RWPE1 (cell line): ENCODE data around the gene TMEM17.

Source experiments
- CTCF ChIA-PET: fragments of 350-600 bp; sonication (Branson Sonifier 250); formaldehyde crosslinking; extraction: SDS; loops from one replicate; lab custom pipeline; 2021; lab: Yijun Ruan, JAX
- POLR2A ChIA-PET: fragments of 400-600 bp; formaldehyde crosslinking; extraction: SDS; loops from one replicate; lab custom pipeline; 2020; ENCODE audit warnings: antibody characterized with exemption; ENCODE audit not compliant: low non-redundant PET; lab: Yijun Ruan, JAX
- DNase-seq: peaks from one replicate; pipeline ENCODE4 v3.0.0; 2012; ENCODE audit warnings: low spot score
- H3K27ac ChIP-seq: fragments of 450-650 bp; 2 replicates; pipeline ENCODE4 v1.5.1; 2017
- CTCF ChIP-seq: fragments of 450-650 bp; conservative IDR thresholded peaks from 2 replicates; pipeline ENCODE4 v1.5.1; 2017; ENCODE audit warnings: low read depth, mild to moderate bottlenecking

The TMEM17 gene

DNA sequence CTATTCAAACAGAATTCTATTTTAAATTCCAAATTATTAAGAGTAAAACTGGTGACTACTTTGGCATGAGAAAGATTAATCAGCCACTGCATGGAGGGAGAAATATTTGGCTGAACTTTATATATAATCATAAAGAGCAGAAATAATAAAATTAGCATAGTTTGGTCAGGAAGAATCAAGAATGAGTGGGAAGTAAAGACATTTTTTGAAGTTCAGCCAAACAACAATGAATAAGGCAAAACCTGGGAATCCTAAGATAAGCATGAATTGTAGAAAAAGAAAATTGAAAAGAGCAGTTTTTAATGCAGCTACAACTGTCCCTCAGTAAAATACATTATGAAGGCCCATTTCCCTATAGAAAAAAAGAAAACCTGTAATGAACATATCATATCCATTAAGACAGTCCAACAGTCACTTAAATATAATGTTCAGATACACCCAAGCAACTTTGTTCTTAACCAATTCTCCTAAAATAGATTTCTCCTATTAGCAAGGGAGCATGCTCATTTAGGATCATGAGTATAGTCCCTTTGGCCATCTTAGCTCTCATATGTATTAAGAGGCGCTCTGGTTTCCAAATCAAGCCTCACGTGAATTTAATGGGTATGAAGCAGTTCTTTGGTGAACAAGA lies 6.5 kb downstream of the TMEM17 start:
- CTCF ChIA-PET: no interaction called here
- no peak overlapping the region for H3K27ac ChIP-seq
- TF ChIP-seq CTCF: no peak
- DNase-seq: no peak
- POLR2A ChIA-PET: no interaction called here

DNA sequence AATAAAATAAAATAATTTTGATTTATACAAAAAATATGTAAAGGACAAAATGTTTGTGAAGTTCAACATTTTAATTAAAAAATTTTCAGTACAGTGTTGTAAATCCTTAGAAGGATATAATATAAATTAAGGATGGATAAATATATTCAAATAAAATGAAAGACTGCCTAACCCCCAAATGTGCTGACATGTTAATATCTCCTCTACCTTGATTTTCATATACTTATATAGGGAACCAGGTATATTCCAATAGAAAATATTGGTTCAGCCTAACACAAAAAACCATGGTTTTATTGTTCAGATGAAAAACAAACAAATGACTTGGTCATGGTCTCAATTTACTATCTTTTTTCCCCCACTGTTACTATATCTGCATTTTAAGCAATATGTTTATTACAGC lies 7.3 kb downstream of the TMEM17 start:
- CTCF ChIA-PET: no interaction called here
- DNase-seq: no peak
- no peak overlapping the region for H3K27ac ChIP-seq
- POLR2A ChIA-PET: no interaction called here
- TF ChIP-seq CTCF: no peak

DNA sequence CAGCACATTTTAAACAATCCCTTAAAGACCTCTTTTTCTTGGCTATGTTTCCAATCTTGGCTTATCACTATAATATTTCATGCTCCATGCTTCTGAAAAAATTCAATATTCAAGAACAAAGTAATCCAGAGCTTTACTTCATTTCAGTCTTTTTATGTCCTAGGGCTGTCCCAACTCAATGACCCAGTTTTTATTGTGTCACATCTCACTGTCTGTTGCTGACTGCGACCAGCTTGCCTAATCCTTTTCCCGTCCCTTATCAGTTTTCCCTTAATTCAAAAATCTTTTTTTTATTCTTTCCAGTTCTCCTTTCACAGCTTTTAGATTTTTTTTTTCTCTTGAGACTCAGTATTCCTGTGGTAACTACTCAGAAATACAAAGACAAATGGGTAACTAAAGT lies 10.2 kb downstream of the TMEM17 start:
- no peak overlapping the region for H3K27ac ChIP-seq
- TF ChIP-seq CTCF: no peak
- CTCF ChIA-PET: interaction anchor here (0.6 kb wide), 1 partner anchor 823 kb away, joined by 3 read pairs; no protein-coding TSS in a partner anchor
- DNase-seq: no peak
- POLR2A ChIA-PET: no interaction called here

GRCh38 chr2:62492048-62492447 lies 13.9 kb downstream of the TMEM17 start:
- no peak for DNase-seq
- ChIA-PET CTCF (no interaction called here), POLR2A (no interaction called here)
- TF ChIP-seq CTCF: no peak
- H3K27ac ChIP-seq: no peak overlapping the region

- TF ChIP-seq CTCF: no peak
- ChIA-PET POLR2A (no interaction called here), CTCF (no interaction called here)
- no peak overlapping the region for H3K27ac ChIP-seq
- no peak for DNase-seq
These were observed 16.3 kb downstream of the TMEM17 start for GRCh38 chr2:62489702-62490101.

DNA sequence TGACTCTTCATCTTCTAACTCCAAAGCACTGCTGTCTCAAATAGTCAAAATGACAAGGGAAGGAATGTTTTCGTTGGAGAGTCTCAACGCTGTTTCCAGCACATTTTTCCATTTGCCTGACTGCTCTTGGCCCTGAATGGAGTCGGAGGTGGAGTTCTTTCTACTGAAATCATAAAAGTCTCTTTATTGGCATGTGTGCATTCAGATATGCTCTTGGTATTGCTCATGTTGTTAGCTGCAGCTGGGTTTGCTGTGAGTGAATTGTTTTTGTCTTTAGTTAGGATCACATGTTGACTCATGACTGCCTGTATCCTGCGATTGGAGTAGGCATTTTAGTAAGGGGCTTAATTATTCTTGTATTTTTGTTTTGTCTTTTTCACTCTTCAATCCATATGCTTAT lies 16.8 kb downstream of the TMEM17 start:
- DNase-seq: no peak
- ChIA-PET CTCF (interaction anchor here (0.6 kb wide), 1 partner anchor 26 kb away, joined by 4 read pairs; no protein-coding TSS in a partner anchor), POLR2A (no interaction called here)
- no peak for TF ChIP-seq CTCF
- H3K27ac ChIP-seq: no peak overlapping the region

- DNase-seq: peak; percentile 34
These were observed 19.6 kb downstream of the TMEM17 start for GRCh38 chr2:62486439-62486765.

More at GRCh38 chr2:62486439-62486765, 19.6 kb downstream of the TMEM17 start:
- POLR2A ChIA-PET: no interaction called here
- H3K27ac ChIP-seq: no peak overlapping the region
- CTCF ChIA-PET: interaction anchor here (0.5 to 0.7 kb wide), 2 partner anchors 9 to 19 kb away, joined by 3 to 5 read pairs; no protein-coding TSS in a partner anchor
- no peak for TF ChIP-seq CTCF
